Fibroblast of villous mesenchyme (primary cell): ENCODE data around the gene TGFBR3. TPM values are rescaled to one million over a fixed set of nuclear protein-coding genes. Genes with fewer than 3 reads are reported as not detected.

Experiments
- DNase-seq: peaks from one replicate; pipeline ENCODE4 v3.0.0-alpha.2; 2010; ENCODE audit warnings: low read depth
- H3K4me3 ChIP-seq: 2 replicates; pipeline ENCODE4 v1.5.1; 2011; ENCODE audit warnings: low read depth, mild to moderate bottlenecking, low read length
- CTCF ChIP-seq: IDR thresholded peaks from 2 replicates; pipeline ENCODE4 v1.5.1; 2012; ENCODE audit warnings: low read depth, mild to moderate bottlenecking, low read length; ENCODE audit not compliant: insufficient read depth
- total RNA-seq: library from RNA; depleted of rRNA; stranded (reverse); fragments of >200 nt; gene quantifications from 2 replicates; pipeline ENCODE4 v1.2.3, GENCODE V29; 2012

TGFBR3 gene
- total RNA-seq, 1 donor: 17.7 TPM

- no peak for TF ChIP-seq CTCF
- H3K4me3 ChIP-seq: no peak overlapping the region
- no peak for DNase-seq
Measured at GRCh38 chr1:91707114-91707889, 178.6 kb downstream of the TGFBR3 start.

GRCh38 chr1:91706140-91706957, 179.6 kb downstream of the TGFBR3 start:
- H3K4me3 ChIP-seq: no peak overlapping the region
- no peak for DNase-seq
- TF ChIP-seq CTCF: no peak

GRCh38 chr1:91704746-91705145, 181.2 kb downstream of the TGFBR3 start:
- no peak for TF ChIP-seq CTCF
- no peak overlapping the region for H3K4me3 ChIP-seq
- DNase-seq: no peak

- no peak for TF ChIP-seq CTCF
- no peak for DNase-seq
- no peak overlapping the region for H3K4me3 ChIP-seq
Measured at GRCh38 chr1:91703095-91703494, 182.9 kb downstream of the TGFBR3 start.

- no peak for TF ChIP-seq CTCF
- DNase-seq: no peak
- no peak overlapping the region for H3K4me3 ChIP-seq
Measured at GRCh38 chr1:91701472-91701869, 184.5 kb downstream of the TGFBR3 start.

GRCh38 chr1:91700771-91701471, 185.0 kb downstream of the TGFBR3 start:
- H3K4me3 ChIP-seq: no peak overlapping the region

More at GRCh38 chr1:91700771-91701471, 185.0 kb downstream of the TGFBR3 start:
- TF ChIP-seq CTCF: no peak
- DNase-seq: peak; percentile 67
